Measurements from ENCODE around the gene GPRC5D.

GPRC5D gene

GRCh38 chr12:12952036-12952435, at the start of gene GPRC5D:
Gene GPRC5D, minus strand, starts transcription at chr12:12952170. Its CDS starts 1,786 bp downstream, at chr12:12950384.
- DNase-seq, result no peak

GRCh38 chr12:13001775-13002040, 49.7 kb upstream of the GPRC5D start:
- no peak for DNase-seq

DNA sequence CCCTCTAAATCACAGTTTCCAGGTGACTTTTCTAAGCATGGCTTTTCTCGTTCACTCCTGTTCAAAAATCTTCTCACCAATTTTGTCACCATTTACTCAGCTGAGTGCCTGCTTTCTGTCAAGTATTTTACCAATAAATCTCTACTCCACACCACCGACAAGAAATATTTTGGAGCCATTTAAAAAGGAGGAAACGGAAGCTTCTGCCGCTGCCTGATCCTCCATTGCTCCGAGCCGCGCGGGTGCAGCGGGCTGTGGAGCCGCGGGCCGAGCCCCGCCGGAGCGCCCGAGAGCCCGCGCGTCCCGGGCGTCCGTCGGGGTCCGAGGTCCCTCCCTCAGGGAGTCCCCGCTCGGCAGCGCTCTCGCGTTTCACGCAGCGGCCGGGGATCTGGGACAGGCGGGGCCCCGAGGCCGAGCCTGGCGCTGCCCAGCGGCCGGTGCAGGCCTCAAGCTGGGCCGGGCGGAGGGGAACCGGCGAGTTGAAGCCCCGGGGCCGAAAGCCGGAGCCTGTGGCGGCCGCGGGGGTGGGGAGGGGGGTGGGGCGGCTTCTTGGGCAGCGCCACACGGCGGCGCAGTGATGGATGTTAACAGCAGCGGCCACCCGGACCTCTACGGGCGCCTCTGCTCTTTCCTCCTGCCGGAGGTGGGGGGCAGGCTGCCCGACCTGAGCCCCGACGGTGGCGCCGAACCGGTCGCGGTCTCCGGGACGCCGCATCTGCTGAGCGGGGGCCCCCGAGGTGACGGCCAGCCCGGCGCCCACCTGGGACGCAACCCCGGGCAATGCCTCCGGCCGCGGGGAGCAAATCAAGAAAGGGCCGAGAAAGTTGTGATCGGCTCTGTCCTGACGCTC, 49.2 kb upstream of the GPRC5D start:
- peak; percentile 44 for DNase-seq

- DNase-seq, result no peak
Observed at GRCh38 chr12:13000616-13000924, 48.6 kb upstream of the GPRC5D start.

DNA sequence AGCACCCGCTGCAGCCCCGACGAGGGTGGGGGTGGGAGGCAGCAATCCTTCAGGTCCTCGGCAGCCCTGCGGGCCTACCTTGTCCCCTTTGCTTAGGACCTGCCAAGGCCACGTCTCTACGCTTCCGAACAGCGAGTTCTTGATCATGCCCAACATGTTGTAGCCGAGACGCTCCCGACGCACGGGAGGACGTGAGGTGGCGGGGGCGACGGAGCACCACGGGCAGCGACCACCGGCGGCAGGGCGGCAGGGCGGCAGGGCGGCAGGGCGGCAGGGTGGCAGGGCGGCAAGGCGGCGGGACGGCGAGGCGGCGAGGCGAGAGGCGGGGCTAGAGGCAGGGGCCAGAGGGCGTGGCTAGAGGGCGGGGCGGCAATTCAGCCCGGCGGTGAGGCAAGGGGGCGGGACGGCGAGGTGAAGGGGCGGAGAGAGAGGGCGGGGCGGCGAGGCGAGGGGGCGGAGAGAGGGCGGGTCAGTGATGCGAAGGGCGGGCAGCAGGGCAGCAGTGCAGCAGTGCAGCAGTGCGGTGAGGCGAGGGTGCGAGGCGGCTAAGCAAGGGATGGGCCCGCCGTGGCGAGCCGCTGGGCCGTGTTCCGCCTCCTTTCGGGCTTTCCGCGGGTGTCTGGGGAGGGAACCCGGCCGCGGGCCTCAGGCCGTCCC, 48.1 kb upstream of the GPRC5D start, which contains the start of gene HEBP1:
Gene HEBP1, minus strand, starts transcription at position 307 of the 657 bp plus-strand sequence. Its CDS starts 151 bp downstream, at position 156.
- DNase-seq, result peak; percentile 97

DNA sequence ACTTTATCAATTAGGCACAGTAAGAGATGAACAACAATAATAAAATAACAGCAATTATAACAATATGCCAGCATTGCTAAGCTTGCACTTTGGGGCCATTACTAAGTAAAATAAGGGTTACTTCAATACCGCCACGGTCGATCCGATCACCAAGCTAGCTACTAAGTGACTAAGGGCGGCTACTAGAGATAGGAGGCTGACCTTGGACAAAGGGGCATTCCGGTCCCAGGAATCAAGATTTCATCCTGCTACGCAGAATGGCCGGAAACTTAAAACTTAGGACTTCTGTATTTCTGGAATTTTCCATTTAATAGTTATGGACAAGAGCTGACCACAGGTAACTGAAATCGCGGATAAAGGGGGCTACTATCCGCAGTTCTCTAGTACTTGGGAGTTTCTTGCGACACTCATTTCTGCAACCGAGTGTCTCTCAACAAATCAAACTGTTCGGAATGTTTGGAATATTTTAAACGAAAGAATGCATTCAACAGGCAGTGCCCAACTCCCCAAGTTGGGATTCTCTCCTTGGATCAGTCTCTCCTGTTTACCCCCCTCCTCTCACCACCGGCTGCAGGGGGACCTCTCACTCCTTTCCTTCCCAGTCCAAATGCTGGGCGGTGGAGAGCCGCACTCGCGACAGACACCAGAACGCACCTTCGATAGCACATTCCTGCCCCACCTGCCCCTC, 47.4 kb upstream of the GPRC5D start:
- no peak for DNase-seq

GRCh38 chr12:12998248-12998647, 46.3 kb upstream of the GPRC5D start:
- DNase-seq, result no peak

- DNase-seq, result no peak
Observed at GRCh38 chr12:12997734-12998133, 45.8 kb upstream of the GPRC5D start.

GRCh38 chr12:12997156-12997555, 45.2 kb upstream of the GPRC5D start:
- DNase-seq, result no peak

GRCh38 chr12:12996209-12996608, 44.2 kb upstream of the GPRC5D start:
- DNase-seq, result no peak

DNA sequence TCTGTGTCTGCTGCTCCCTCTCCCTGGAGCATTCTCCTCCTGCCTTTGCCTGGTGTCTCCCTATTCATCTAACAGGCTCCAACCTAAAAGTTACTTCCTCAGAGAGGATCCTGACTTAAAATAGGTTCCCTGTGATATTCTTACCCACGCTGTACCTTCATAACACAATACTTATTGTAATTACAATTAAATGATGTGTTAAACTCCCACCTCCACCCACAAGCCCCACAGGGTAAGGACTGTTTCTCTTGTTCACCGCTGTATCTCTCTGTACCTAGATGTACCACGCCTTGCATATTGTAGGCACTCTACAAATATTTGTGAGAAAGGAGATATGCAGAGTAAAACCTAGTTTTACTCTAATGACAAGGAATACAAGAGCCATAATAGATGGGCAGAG, 43.1 kb upstream of the GPRC5D start:
- no peak for DNase-seq

DNA sequence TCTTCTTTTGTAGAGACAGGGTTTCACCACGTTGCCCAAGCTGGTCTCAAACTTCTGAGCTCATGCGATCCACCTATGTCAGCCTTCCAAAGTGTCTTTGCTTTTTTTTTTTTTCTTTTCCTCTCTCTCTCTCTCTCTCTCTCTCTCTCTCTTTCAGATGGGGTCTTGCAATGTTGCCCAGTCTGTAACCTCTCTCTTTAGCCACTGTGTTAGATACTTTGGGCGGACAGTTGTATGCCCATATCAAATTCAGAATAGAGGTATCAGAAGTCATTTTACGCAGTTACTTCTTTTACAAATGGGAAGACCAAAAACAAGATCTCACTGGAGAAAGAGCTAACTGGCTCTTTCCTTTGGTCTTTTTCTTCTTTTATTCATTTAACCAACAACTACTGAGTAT, 41.4 kb upstream of the GPRC5D start:
- no peak for DNase-seq

DNA sequence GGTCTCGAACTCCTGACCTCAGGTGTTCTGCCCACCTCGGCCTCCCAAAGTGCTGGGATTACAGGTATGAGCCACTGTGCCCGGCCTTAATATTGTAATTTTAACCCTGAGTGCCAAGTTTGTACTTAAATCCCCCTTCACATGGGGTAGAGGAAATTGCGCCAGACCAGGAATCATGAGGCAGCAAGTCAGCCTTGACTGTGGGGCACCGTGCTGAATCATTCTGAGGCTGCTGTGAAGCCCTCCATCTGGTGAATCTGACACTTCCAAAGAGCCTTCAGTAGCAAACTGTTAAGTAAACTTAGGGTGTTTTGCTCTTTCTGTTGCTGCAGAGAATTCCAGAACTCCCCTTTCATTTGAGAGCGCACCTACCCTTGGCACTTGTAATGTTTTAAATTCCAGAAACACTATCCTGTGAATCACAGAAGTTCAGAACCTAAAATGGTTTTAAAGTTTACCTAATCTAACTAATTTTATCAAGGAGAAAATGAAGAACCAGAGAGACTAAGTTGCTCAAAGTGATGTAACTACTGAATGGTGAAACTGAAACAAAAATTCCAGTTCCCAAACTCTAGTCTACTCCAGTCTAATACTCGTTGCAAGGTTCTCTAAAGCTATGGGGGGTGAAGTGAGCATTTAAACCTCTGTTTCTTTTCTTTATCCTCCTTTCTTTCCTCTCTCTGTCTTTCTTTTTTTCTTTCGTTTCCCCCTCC, 40.6 kb upstream of the GPRC5D start:
- no peak for DNase-seq

DNA sequence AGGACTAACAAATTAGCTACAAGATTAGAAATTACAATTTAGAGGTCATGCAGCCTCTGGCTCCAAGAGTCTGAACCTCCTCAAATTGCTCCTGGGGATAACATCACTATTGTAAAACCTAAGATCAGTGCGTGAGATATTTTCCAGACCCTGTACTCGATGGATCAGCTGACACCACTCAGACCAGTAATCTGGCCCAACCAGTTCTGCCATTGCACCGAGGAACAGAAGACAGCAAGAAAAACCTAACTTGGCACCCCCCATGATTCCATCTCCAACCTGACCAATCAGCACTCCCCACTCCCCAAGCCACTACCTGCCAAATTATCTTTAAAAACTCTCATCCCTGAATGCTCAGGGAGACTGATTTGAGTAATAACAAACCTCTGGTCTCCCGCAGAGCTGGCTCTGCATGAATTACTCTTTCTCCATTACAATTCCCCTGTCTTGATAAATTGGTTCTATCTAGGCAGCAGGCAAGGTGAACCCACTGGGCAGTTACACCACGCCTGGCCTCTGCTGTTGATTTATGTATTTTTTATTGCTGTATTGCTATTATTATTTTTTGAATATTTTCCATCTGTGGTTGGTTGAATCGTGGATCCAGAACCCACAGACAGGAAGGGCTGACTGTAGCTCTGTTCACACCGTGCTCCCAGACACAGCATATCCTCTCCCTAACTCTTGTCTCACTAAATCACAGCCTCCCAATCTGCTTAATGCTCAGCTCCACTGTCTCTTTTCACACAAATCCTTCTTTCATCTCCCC, 38.9 kb upstream of the GPRC5D start:
- no peak for DNase-seq

- DNase-seq, result no peak
Observed at GRCh38 chr12:12987421-12987820, 35.5 kb upstream of the GPRC5D start.

- DNase-seq, result no peak
Observed at GRCh38 chr12:12986775-12987331, 34.9 kb upstream of the GPRC5D start.

- DNase-seq, result peak; percentile 17
Observed at GRCh38 chr12:12985817-12986408, 33.9 kb upstream of the GPRC5D start.

DNA sequence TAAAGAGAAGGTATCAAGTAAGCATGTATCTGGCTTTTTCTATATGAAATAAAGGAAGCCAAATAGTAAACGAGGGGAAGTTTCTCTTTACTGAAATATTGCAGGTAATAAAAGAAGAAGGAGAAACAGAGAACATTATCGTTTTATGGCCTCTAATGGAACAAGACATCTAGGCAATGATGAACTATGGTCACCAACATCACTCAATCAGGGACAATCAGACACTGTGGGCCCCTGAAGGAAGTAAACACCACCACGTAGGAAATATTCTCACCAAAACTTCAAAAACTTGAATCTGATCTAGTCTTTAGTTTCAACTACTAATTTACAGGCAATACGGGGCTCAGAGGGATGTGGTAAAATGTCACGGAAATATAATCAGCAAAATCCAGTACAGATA, 32.2 kb upstream of the GPRC5D start:
- DNase-seq, result no peak

DNA sequence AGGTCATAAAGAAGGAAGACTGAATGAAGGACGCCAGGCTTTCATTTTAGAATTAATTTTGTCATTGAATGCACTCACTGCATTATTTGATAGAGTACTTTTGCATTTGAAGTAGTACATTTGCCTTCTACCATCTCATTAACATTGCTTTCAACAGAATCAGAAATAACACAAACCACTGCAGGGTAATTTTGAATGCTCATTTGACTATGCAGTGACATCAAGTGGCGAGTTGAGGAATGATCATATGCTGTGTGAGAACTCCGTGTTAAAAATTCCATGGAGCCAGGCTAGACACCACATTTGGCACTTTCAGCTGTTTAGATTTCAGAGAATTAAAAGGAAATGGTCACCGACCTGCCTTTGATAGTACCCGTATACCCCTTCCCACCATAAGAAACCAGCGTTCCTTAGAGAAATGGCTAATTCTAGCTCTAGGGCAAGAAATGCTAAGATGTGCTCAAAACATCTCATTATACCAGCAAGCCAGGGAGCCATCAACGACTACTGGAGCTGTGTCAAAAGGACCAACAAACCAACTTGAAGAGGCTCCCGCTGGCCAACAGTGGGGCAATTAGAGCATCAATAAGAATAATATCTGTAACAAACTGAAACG, 31.6 kb upstream of the GPRC5D start:
- DNase-seq, result peak; percentile 38

DNA sequence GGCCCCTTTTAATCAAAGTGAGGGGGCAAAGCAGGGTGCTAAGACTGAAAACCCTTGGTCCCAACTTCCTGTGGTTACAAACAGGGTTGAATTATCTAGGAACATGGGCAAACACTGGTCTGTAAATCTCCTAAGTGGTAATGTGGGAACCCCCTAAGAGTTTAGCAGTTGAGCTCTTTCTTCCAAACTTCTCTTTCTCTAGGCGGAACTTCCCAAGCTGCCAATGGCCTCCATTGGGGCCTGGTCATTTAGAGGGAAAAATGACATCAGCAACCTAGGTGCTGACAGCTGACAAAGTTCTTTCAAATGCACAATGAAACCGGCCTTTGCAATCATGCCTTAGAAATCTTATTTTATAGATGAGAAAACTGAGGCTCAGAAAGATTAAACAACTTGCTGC, 30.4 kb upstream of the GPRC5D start:
- no peak for DNase-seq

DNA sequence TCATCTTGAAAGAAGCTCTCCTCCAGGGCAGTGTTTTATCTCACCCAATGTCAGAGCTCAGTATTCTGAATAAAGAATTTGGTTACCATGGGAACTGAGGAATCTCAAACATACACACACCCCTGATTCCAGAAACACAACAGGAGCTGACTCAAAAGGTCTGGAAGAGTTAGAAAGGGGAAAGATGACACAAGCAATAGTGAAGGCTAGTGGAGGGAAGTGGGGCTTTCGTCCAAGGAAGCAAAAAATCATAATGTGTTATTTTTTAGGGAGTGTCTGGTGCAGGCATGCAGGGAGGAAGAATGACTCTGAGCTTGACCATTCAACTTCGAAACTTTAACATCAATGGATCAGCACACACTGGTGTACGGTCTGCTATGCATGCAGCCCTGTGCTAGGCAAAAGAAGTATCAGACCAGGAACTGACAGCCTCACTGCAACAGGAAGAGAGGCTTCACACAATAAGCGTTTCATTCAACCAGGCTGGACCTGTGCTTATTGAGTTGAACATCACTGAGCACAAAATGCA, 27.8 kb upstream of the GPRC5D start:
- no peak for DNase-seq

Measured in activated CD4-positive, alpha-beta T cell treated with anti-CD3 and anti-CD28 coated beads, Interleukin-10, Interleukin-2, amounts not matched to agents 100 ng/mL and 50 ng/mL, durations not matched to agents 16 hours and 8 hours (primary cell).